ENCODE measurements around the gene ADAM22.

DNA sequence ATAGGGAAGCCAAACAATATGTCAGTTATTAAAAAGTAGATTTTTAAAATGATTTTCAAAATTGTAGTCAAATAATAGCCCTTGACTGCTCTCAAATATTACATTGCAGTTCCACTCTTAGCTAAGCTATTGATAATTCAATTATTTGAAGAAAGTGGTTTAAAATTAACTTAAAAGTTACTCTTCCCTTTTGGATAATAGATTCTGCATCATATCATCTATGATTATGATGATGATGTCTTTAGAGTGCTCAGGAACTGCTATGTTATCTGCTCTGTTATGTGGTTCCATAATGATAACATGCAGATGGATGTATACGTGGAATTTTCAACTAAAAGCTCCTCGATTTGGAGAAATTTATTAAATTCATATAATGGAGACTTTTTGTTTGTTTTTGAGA lies 110.0 kb downstream of the ADAM22 start:
- TF ChIP-seq, protein P1, sequence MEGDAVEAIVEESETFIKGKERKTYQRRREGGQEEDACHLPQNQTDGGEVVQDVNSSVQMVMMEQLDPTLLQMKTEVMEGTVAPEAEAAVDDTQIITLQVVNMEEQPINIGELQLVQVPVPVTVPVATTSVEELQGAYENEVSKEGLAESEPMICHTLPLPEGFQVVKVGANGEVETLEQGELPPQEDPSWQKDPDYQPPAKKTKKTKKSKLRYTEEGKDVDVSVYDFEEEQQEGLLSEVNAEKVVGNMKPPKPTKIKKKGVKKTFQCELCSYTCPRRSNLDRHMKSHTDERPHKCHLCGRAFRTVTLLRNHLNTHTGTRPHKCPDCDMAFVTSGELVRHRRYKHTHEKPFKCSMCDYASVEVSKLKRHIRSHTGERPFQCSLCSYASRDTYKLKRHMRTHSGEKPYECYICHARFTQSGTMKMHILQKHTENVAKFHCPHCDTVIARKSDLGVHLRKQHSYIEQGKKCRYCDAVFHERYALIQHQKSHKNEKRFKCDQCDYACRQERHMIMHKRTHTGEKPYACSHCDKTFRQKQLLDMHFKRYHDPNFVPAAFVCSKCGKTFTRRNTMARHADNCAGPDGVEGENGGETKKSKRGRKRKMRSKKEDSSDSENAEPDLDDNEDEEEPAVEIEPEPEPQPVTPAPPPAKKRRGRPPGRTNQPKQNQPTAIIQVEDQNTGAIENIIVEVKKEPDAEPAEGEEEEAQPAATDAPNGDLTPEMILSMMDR (IDR thresholded peaks at IDR 0.05) = no peak
- TF ChIP-seq POLR2A (IDR thresholded peaks at IDR 0.05) (no peak), EP300 (IDR thresholded peaks at IDR 0.05) (no peak)
